GM15510 (cell line): Measurements from ENCODE around the gene CASP5.
"Not testable (repeated sequence)": the region's sequence is repeated elsewhere in the genome, so short reads cannot be mapped to it uniquely, and the experiment has no call there.

Source experiments
- POLR2A ChIP-seq: IDR thresholded peaks from 3 replicates; pipeline ENCODE4 v1.6.1; 2011; ENCODE audit warnings: borderline replicate concordance; ENCODE audit not compliant: insufficient read length; ENCODE audit errors: extremely low read depth

Gene CASP5

DNA sequence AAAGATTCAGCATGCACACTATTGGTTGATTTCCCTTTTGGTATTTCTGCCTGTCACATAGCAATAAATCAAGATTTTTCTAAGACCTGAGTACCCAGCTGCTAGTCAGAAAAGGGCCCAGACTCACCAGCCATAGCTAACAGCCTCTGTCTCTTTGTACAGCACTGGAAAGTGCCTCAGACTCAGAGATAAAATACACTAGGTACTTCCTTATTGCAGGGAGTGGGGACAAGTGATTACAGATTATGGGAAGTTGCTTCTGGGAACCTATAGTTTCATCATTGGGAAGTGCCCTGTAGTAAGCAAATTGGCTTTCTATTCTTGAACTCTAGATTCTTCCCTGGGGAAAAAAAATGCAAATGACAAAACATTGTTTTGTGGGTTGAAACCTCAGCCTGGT is at the start of gene CASP5:
Gene CASP5 (minus strand): TSS at position 166 of the 400 bp plus-strand sequence. CDS start 32 bp downstream, at position 134.
- no peak for TF ChIP-seq POLR2A

DNA sequence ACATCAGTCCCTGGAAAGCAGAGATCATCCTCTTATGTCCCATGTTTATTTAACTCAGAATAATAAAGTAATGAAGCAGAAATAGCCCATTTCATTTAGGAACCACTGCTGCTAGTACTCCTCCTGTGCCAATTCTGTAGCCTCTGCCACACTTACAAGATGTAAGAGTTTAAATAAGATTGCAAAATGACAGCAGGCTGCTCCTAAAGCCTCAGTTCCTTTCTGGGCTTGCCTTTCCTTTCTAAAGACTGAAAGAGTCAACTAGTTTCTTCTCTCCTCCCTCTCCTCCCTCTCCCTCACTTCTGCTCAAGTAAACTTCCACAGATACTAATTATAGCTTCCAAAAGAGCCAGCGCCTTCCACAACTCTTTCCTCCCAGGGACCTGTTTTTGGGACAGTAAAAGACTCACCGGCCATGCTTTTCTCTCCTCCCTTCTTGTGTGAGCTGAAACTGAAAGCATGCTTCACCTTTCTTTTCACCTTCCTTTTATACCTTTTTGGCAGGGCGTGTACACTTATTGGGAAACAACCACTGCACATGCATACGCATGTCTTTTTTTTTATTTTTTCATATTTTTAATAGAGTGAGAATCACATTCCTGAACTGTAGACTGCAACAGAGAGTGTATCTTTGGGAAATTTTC is 48.2 kb upstream of the CASP5 start:
- no peak for TF ChIP-seq POLR2A

DNA sequence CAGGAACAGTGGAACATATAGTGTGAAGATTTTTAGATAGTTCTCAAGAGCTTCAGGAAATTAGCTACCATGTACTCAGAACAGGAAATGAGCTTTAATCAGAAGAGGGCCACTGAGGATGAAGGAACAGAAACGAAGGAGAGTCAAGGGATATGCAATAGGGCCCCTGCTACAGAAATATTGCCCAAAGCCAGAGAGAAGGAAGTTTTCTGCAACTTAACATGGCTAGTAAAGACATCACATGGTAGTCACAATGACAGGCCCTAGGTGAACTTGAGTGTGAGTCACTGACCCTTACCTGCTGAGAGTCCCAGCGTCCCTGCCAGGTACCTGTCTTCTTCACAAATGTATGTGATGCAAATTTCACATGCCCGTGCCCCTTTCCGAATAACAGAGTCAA is 47.3 kb upstream of the CASP5 start:
- no peak for TF ChIP-seq POLR2A

DNA sequence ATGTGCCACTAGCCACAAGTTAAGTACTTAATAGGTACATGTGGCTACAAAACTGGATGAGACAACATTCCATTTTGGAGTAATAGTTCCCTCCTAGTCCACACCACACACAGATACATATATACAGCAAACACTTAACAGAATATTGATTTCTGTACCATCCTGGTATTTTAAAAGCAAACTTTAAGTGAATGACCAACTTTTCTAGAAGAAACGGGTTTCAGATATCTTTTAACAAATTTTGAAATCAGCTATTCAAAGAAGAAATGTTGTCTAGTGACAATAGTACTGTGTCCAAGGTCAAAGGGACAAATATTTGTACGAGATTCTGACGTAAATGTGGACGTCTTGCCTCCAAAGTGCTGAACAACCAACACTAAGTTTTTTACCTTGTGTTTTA is 34.5 kb upstream of the CASP5 start:
- no peak for TF ChIP-seq POLR2A

DNA sequence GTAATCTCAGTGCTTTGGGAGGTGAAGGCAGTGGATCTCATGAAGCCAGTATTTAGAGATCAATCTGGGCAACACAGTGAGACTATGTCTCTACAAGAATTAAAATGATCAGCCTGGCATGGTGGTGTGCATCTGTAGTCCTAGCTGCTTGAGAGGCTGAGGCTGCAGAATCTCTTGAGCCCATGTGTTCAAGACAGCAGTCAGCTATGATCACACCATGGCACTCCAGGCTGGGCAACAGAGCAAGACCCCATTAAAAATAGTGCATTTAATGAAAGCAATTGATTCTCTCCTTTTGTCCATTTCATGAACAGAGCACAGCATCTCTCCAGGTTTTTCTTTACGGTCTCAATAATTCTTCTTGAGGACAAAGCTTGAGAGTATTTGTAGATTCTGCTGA is 33.5 kb upstream of the CASP5 start:
- no peak for TF ChIP-seq POLR2A

DNA sequence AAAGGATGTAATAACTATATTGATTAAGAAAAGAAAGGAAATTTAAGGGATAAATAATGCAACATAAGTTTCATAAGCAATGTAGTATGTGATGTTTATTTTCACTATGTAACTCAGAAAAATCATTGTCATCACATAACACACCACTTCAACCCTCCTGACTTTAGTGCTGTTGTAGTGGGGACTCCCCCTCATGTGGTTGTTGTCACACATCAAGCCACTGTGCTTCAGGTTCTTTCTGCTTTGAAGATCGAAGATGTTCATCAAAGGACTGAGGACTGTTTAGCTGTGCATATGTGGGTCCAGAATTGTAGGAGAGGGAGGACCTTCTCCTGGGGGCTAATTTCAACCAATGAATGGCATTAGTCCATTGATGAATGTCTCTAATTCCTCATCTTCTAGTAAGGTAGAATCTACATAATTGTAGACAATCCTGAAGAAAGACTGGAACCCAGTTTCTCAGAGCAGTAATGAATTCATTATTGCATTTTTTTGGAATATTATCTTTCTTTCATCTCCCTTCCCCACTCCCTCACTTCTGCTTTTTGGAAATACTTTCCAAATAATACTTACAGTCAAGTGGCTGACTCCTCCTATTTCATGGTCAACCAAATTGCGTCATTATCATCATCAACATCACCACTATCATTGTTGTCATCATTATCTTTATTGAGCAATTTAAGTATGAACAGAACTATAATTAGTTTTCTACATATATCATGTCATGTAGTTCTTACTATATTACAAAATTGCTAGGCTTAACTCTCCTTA is 31.9 kb upstream of the CASP5 start:
- no peak for TF ChIP-seq POLR2A

DNA sequence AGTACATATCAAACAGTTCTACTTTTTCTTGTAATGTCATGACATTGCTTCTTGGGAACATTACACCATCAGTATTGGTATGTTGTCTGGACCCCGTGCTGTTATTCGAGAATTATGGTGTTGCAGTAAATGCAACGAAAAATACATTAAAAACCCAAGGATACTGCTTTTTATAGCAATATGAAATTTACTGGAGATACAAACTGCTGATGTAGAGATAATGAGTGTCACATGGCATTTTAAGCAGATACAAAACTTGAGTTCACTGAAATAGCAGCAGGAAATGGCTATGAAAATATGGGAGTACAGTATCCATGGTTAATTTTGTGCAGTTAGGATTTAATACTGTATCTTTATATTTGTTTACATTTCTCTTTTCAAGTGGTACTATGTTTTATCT is 29.5 kb upstream of the CASP5 start:
- TF ChIP-seq POLR2A: no peak

DNA sequence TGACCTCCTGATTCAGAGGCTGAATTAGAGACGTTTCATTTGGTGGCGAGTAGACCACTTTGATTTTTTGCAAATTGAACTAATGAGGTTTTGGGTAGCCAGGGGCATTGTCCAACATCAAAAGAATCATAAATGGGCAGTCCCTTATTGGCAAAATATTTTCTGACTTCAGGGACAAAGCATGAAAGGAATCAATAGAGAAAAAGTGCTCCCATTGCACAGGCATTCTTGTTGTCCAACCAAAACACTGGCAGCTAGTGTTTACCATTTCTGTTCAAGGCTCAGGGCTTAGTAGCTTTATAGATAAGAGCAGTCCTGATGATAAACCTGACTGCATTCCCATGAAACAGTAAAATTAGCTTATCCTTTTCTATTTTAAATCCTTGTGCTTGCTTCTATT is 28.6 kb upstream of the CASP5 start:
- TF ChIP-seq POLR2A: no peak

DNA sequence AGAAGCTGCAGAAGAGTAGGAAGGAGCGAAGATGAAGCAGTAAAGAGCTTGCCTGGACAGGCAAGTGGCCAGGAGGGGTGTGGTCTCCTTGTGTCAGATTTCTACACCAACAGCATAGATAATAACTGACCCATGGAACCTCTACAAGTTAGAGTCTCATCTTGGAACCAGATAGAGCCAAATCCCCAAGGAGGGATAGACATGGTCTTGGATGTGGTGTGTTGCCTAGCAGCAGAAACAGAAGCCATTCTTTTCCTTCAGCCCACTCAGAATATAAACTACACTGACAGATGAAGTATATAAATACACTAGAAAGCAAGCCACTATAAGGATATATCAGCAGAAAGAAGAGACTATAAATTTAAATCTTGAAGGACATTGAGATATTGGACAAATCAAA is 26.5 kb upstream of the CASP5 start:
- no peak for TF ChIP-seq POLR2A

DNA sequence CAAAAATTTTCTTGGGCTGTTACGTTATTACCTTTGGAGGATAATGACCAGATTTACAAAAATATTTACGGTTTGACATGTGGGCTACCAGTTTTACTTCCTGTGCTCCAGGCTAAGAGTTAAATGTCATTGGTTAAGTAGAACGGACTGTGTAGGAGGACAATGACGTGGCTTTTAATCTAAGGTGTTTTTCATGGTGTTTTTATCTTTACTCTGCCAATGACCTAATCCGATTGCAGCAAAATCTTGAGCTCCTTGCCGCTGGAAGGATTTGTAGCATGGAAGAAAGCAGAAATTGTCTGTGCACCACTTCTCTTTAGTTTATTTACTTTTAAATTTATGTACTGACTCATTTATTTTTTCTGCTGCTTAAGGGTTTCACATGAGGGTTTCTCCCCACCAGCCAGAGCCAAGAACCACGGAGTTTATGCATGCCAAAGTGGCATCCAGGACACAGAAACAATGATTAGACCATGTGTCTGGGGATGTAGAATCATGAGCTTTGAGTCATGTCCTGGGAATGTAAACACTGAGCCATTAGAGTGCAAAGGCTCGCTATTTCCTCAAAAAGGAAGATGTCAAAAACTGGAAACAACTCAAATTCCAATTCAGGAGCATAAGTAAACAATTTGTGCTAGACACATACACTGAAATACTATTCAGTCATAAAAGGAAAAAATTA is 24.1 kb upstream of the CASP5 start:
- no peak for TF ChIP-seq POLR2A

DNA sequence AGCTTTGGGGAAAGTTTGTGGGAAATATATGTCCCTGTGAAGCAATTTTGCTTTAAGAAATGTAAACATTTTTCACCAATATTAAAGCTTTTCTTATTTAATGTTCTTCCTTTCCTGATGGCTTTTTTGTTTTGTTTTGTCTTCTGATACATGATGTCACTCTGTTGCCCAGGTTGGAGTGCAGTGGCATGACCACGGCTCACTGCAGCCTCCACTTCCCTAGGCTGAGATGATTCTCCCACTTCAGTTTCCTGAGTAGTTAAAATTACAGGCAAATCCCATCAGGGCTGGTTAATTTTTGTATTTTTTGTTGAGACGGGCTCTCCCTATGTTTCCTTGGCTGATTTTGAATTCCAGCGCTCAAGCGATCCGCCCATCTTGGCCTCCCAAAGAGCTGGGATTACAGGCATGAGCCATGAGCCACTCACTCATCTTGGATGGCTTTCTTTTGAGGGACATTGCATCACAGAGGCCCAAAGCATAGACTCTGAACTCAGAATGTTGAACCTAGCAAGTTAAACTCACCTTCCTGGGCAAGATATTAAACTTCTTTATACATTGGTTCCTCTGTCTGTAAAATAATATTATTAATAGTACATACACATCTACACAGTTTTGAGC is 22.8 kb upstream of the CASP5 start:
- TF ChIP-seq POLR2A: no peak

DNA sequence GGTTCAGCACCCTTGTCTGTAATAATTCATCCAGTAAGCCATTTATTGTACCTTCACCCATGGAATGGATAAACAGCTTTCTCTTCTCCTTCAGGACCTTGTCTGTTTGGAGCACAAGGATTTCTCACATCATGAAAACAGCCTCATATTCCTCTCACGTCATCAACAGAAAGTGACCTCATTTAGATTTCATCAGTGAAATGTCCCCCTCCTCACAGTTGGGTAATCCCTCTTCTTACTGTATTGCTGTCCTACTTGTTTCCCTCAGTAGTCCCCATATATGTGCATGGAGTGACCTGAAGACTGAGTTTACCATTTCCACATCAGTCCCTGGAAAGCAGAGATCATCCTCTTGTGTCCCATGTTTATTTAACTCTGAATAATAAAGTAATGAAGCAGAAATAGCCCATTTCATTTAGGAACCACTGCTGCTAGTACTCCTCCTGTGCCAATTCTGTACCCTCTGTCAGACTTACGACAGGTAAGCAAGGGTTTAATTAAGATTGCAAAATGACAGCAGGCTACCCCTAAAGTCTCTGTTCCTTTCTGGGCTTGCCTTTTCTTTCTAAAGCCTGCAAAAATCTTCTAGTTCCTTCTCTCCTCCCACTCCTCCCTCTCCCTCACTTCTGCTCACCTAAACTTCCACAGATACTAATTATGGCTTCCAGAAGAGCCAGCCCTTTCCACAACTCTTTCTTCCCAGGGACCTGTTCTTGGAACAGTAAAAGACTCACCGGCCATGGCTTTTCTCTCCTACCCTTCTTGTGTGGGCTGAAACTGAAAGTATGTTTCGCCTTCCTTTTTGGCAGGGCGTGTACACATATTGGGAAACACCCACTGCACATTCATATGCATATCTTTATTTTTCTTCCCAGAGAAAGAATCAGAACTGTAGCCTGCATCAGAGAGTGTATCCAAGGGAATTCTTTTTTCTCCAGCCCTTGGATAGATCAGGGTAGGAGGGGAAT is 21.9 kb upstream of the CASP5 start, which contains the start of gene CARD16:
Gene CARD16 (minus strand): TSS at position 779 of the 968 bp plus-strand sequence. CDS start 38 bp downstream, at position 741.
- not testable (repeated sequence) for TF ChIP-seq POLR2A

DNA sequence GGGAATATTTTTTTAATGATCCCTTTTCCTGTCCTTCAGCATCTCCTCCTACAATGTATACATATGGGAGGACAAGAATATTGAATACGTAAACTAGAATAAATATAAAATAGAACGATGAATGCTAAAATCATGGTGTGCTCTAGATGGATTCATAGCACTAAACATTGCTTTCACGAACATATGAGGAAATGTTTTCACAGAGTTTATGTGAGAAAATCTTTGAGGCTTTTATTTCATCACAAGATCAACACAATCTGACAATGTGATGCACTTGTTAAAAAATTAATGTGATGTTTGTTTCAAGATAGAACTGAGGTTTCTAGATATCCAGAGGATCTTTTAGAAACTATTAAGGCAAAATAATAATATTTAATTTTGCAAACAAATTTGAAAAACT is 19.2 kb upstream of the CASP5 start:
- TF ChIP-seq POLR2A: no peak

DNA sequence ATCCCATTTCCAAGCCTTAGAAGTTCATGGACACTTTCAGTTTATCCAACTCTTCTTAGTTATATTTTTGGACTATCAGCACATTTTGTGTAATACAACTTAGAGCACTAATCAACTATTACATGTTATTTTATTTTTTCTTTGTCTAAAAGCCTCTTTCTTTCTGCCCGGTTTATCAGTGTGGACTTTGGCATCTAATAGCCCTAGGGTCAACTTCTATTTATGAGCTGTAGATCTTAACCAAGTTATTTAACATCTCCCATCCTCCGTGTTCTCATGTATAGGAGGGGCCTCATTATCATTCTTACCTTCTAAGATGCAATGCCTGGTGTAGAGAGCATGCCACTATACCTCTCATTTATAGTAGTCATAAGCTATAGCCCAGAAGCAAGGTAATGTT is 17.7 kb upstream of the CASP5 start:
- no peak for TF ChIP-seq POLR2A

DNA sequence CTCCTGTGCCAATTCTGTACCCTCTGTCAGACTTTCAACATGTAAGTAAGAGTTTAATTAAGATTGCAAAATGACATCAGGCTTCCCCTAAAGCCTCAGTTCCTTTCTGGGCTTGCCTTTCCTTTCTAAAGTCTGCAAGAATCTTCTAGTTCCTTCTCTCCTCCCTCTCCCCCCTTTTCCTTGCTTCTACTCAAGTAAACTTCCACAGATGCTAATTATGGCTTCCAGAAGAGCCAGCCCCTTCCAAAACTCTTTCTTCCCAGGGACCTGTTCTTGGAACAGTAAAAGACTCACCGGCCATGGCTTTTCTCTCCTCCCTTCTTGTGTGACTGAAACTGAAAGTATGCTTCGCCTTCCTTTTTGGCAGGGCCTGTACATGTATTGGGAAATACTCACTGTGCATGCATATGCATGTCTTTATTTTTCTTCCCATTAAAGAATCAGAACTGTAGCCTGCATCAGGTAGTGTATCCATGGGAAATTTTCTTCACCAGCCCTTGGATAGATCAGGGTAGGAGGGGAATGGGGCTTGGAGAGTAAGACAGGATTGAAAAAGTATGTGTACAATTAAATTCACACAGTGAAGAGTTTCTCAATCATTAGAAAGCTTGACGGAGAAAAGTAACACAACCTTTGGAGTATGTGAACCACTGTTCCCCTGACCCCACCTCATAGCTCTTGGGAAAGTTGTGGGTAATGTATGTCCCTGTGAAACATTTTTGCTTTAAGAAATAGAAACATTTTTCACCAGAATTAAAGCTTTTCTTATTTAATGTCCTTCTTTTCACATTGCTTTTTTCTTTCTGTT is 12.0 kb upstream of the CASP5 start, which contains the start of gene CASP1:
Gene CASP1 (minus strand): TSS at position 332 of the 808 bp plus-strand sequence. CDS start 31 bp downstream, at position 301.
- TF ChIP-seq POLR2A: no peak
